Panc1 (cell line): ENCODE data around the gene CXXC1. TPM values are rescaled to one million over a fixed set of nuclear protein-coding genes. Genes with fewer than 3 reads are reported as not detected.
A peak's percentile ranks its signal among the peaks of the same experiment; 100 is the strongest.

ENCODE experiments used
- ATAC-seq: fragments of 200-7000 bp; cut with Tn5 transposase; 2 replicates; pipeline ENCODE4 v1.9.1; 2020; ENCODE audit warnings: mild to moderate bottlenecking, moderate library complexity
- BruUV-seq: library from RNA; stranded (reverse); fragments of 400-500 nt; replicated peaks from 2 replicates; lab custom pipeline; 2021; lab: Mats Ljungman, UMichigan
- CTCF ChIA-PET: fragments of 300-600 bp; sonication (Branson Sonifier 250); formaldehyde crosslinking; loops from one replicate; lab custom pipeline; 2022; ENCODE audit warnings: antibody characterized with exemption; lab: Charles Lee
- POLR2A ChIA-PET: fragments of 300-600 bp; sonication (Branson Sonifier 250); formaldehyde crosslinking; loops from one replicate; lab custom pipeline; 2022; ENCODE audit warnings: antibody characterized with exemption; lab: Charles Lee
- DNase-seq: peaks from one replicate; pipeline ENCODE4 v3.0.0-alpha.2; 2010; ENCODE audit warnings: low read depth, low spot score
- H3K27ac ChIP-seq: 2 replicates; pipeline ENCODE4 v1.5.1; 2011; ENCODE audit warnings: mild to moderate bottlenecking, low read length, inconsistent platforms
- H3K27me3 ChIP-seq: fragments of 200-500 bp; sonication (Bioruptor generic); 2 replicates; pipeline ENCODE4 v1.6.0; 2014; ENCODE audit warnings: low read length, inconsistent platforms; ENCODE audit not compliant: control insufficient read depth, insufficient read depth
- H3K36me3 ChIP-seq: fragments of 200-500 bp; sonication (Bioruptor generic); 2 replicates; pipeline ENCODE4 v1.5.1; 2014; ENCODE audit warnings: inconsistent platforms, mild to moderate bottlenecking, low read length, moderate library complexity; ENCODE audit not compliant: control insufficient read depth, insufficient read depth
- H3K4me1 ChIP-seq: 2 replicates; pipeline ENCODE4 v1.5.1; 2011; ENCODE audit warnings: inconsistent platforms, mild to moderate bottlenecking, low read length, moderate library complexity; ENCODE audit not compliant: control insufficient read depth, insufficient read depth
- H3K4me3 ChIP-seq, 2 experiments: 2 replicates each; pipeline ENCODE4 v1.5.1; 2011 to 2012; ENCODE audit warnings: low read depth in 2 of 2, low read length in 2 of 2, mild to moderate bottlenecking in 2 of 2, inconsistent platforms in 1 of 2, moderate library complexity in 1 of 2
- H3K9me3 ChIP-seq: fragments of 200-500 bp; sonication (Bioruptor generic); 2 replicates; pipeline ENCODE4 v1.5.1; 2014; ENCODE audit warnings: low read depth, mild to moderate bottlenecking, inconsistent platforms, low read length, moderate library complexity; ENCODE audit not compliant: control insufficient read depth, insufficient read depth
- CTCF ChIP-seq: fragments of 450-650 bp; IDR thresholded peaks from 2 replicates; pipeline ENCODE4 v1.5.1; 2017; ENCODE audit warnings: mild to moderate bottlenecking
- POLR2AphosphoS5 ChIP-seq: IDR thresholded peaks from 2 replicates; pipeline ENCODE4 v1.6.1; 2012; ENCODE audit warnings: mild to moderate bottlenecking, low read depth, low read length, moderate library complexity
- REST ChIP-seq, 2 experiments: IDR thresholded peaks; 2 replicates each; pipeline ENCODE4 v1.6.1; 2011 to 2012; ENCODE audit warnings: low read depth in 2 of 2, control low read depth in 1 of 2, low read length in 1 of 2, mild to moderate bottlenecking in 1 of 2, moderate library complexity in 1 of 2; ENCODE audit not compliant: insufficient read depth in 1 of 2
- SIN3A ChIP-seq: IDR thresholded peaks from 2 replicates; pipeline ENCODE4 v1.6.1; 2012; ENCODE audit warnings: low read depth, mild to moderate bottlenecking, low read length, moderate library complexity, borderline replicate concordance; ENCODE audit not compliant: insufficient read depth
- TCF7L2 ChIP-seq: IDR thresholded peaks from 2 replicates; pipeline ENCODE4 v1.6.1; 2011; ENCODE audit warnings: mild to moderate bottlenecking, low read depth, low read length, inconsistent platforms
- in situ Hi-C: cut with HindIII; loops from 2 replicates; pipeline ENCODE4 v1.10.0; 2016; ENCODE audit warnings: low sequenced_read_pairs, low pct_unique_long_range_greater_than_20kb
- intact Hi-C: fragments of 100-400 bp; cut with micrococcal nuclease; formaldehyde crosslinking; loops from one replicate; pipeline ENCODE4 v1.10.0; 2022; ENCODE audit not compliant: unreplicated experiment
- total RNA-seq: library from RNA; stranded (reverse); gene quantifications from one replicate; pipeline ENCODE4 v1.2.1, GENCODE V29; 2021; ENCODE audit not compliant: unreplicated experiment

CXXC1 gene
- total RNA-seq, 1 experiment from 2014 or later: 60.8 TPM

- Histone ChIP-seq H3K27me3 (no peaks in the 10 kb centered on the region), H3K9me3 (no peaks in the 10 kb centered on the region), H3K27ac (no peak overlapping the region), H3K4me3 (0 out of 4 replicates have a peak overlapping the region, but pooled peaks of 1 of the 2 experiments have one; percentile 88), H3K36me3 (peaks cover 7% of the 10 kb centered on the region), H3K4me1 (peaks cover 8% of the 10 kb centered on the region)
- no TSS peak for BruUV-seq
- TF ChIP-seq TCF7L2 (no peak), CTCF (no peak), POLR2AphosphoS5 (no peak), REST (IDR thresholded peaks at IDR 0.05; ENCODE audit: insufficient read depth in 1 of 2, low read depth in 2 of 2, low read length in 1 of 2) (no peak), SIN3A (no peak)
- ChIA-PET CTCF (no interaction called here), POLR2A (no interaction called here)
- ATAC-seq (no peak), DNase-seq (no peak)
- intact Hi-C loops: loop anchor here (10.0 kb wide), 1 partner anchor 75 kb away; no protein-coding TSS in a partner anchor
- in situ Hi-C loops: no loop called here
These were observed 7.7 kb downstream of the CXXC1 start for GRCh38 chr18:50279752-50280151.

- TF ChIP-seq POLR2AphosphoS5 (no peak), SIN3A (no peak), TCF7L2 (no peak), REST (IDR thresholded peaks at IDR 0.05; ENCODE audit: insufficient read depth in 1 of 2, low read depth in 2 of 2, low read length in 1 of 2) (no peak), CTCF (no peak)
- CTCF ChIA-PET: no interaction called here
- intact Hi-C loops (no loop called here), in situ Hi-C loops (no loop called here)
- Histone ChIP-seq H3K4me3 (no peak overlapping the region), H3K4me1 (peaks cover 8% of the 10 kb centered on the region), H3K9me3 (no peaks in the 10 kb centered on the region), H3K27me3 (no peaks in the 10 kb centered on the region), H3K36me3 (peaks cover 7% of the 10 kb centered on the region), H3K27ac (no peak overlapping the region)
- DNase-seq (no peak), ATAC-seq (no peak)
- BruUV-seq: no TSS peak
- POLR2A ChIA-PET: no interaction called here
These were observed 9.6 kb downstream of the CXXC1 start for GRCh38 chr18:50277942-50278341.
